Cortex of kidney (tissue), 1 donor: ENCODE measurements around the gene PI4KA.
"Not testable (repeated sequence)": the region's sequence is repeated elsewhere in the genome, so short reads cannot be mapped to it uniquely, and the experiment has no call there.

Experiments used
- DNase-seq: peaks from one replicate; lab custom pipeline; 2025; lab: John Stamatoyannopoulos, UW

PI4KA gene

DNA sequence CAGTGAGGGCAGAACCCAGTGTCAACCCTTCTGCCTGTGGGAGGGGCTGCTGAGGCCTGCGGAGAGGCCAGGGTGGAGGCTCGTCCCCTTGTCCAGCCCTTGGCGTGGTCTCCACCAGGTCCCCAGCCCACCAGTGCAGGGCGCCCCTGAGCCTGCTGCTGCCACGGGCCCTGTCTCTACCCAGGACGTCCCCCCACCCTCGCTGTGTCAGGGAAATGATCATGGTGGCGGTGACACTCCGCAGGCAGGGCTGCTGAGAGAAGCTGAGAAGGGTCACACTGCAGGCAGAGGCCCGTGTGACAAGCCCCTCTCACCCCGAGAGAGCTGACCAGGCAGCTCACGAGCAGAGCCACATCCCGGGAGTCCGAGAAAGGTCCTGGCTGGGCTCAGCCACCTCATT is 164.4 kb downstream of the PI4KA start:
- DNase-seq: not testable (repeated sequence)

GRCh38 chr22:20692926-20693325 is 165.7 kb downstream of the PI4KA start:
- DNase-seq: not testable (repeated sequence)

GRCh38 chr22:20690586-20691317 is 167.9 kb downstream of the PI4KA start:
- not testable (repeated sequence) for DNase-seq

- DNase-seq: not testable (repeated sequence)
These were observed 171.0 kb downstream of the PI4KA start for GRCh38 chr22:20687356-20688172.

DNA sequence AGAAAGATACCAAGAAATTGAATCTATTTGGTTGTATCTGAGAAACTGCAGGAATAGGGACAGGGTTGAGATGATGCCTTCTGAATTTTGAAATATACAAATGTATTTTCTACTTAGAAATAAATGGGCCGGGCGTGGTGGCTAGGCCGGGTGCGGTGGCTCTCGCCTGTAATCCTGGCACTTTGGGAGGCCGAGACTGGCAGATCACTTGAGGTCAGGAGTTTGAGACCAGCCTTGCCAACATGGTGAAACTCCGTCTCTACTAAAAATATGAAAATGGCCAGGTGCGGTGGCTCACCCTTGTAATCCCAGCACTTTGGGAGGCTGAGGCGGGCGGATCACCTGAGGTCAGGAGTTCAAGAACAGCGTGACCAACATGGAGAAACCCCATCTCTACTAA is 172.8 kb downstream of the PI4KA start:
- DNase-seq: not testable (repeated sequence)

DNA sequence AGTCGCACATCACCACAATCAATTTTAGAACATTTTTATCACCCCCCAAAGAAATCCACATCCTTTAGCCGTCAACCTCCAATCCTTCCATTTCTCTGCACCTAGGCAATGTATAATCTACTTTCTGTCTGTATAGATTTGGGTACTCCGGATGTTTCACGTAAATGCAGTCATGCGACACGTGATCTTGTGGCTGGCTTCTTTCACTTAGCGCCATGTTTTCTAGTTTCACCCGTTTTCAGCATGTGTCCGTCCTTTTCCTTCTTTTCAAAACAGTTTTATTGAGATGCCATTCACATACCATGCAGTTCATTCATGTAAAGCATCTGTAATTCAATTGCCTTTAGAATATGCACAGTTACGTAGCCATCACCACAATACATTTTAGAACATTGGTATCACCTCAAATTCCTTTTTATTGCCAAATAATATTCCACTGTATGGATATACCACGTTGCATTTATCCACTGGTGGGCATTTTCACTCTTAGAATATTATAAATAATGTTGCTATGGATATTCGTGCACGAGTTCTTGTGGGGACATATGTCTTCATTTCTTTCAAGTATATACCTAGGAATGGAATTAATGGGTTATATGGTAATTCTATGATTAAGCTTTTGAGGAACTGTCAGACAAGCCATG is 179.7 kb downstream of the PI4KA start:
- not testable (repeated sequence) for DNase-seq

GRCh38 chr22:20677684-20678242 is 180.8 kb downstream of the PI4KA start:
- DNase-seq: no peak

GRCh38 chr22:20675613-20676012 is 183.0 kb downstream of the PI4KA start:
- not testable (repeated sequence) for DNase-seq

DNA sequence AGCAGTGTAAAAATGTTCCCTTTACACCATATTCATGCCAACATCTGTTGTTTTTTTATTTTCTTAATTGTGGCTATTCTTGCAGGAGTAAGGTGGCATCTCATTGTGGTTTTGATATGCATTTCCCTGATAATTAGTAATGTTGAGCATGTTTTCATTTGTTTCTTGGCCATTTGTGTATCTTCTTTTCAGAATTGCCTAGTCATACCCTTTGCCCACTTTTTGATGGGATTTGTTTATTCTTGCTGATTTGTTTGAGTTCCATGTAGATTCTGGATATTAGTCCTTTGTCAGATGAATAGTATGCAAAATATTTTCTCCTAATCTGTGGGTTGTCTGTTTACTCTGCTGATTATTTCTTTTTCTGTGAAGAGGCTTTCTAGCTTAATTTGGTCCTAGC is 183.6 kb downstream of the PI4KA start:
- no peak for DNase-seq

DNA sequence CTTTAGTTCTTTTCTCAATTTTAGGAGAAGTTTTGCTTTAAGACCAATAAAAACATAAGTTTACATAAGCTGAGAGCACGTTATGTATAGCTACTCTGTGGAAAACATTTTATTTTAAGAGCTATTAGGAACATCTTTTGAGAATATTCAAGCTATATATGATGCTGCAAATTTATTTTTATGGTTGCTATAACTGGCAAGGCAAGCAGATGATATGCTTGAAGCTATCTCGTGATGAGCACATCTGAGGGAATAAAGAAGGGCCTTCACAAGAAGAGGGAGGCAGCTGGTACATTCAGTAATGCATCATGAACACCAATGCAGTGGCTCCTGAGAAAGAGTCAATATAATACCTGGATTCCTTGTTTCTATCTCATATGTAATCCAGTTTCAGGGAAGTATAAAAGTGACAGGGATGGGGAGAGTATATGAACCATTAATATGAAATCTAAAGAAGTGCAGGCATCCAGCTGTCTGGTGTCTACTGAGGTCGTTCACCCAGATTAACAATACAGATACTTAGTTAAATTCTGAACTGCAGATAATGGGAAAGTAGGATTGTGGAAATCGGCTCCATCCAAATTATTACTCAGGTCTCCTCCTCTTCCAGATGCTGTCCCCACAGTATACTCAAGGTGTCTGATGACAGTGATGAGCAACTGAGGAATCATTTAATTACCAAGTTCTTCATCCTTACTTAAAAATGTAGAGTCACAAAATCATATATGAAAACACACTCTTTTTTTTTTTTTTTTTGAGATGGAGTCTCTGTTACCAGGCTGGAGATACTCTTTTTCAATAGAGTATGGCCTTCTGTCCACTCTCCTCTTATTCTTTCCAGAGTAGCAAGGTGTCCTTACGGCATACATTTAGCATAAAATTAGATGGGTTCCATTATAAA is 185.1 kb downstream of the PI4KA start:
- DNase-seq: no peak

DNA sequence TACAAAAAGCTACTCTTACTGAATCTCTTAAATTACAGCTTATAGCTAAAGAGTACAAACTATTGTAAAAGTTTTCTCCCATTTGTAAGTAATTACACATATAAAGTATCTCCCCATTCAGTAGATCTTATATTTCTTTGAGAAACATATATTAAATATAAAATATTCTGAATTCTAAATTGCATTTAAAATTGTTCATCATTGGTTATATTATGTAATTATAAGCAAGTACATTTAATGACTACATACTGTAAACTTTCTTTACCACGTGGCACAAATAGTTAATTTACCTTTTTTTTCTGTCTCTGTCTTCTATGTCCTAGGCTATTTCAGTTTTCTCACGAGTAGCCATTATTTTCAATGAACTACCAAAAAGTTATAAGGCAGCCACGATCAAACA is 185.9 kb downstream of the PI4KA start:
- no peak for DNase-seq

GRCh38 chr22:20672082-20672424 is 186.6 kb downstream of the PI4KA start:
- DNase-seq: no peak

GRCh38 chr22:20671409-20672081 is 187.1 kb downstream of the PI4KA start:
- DNase-seq: no peak

DNA sequence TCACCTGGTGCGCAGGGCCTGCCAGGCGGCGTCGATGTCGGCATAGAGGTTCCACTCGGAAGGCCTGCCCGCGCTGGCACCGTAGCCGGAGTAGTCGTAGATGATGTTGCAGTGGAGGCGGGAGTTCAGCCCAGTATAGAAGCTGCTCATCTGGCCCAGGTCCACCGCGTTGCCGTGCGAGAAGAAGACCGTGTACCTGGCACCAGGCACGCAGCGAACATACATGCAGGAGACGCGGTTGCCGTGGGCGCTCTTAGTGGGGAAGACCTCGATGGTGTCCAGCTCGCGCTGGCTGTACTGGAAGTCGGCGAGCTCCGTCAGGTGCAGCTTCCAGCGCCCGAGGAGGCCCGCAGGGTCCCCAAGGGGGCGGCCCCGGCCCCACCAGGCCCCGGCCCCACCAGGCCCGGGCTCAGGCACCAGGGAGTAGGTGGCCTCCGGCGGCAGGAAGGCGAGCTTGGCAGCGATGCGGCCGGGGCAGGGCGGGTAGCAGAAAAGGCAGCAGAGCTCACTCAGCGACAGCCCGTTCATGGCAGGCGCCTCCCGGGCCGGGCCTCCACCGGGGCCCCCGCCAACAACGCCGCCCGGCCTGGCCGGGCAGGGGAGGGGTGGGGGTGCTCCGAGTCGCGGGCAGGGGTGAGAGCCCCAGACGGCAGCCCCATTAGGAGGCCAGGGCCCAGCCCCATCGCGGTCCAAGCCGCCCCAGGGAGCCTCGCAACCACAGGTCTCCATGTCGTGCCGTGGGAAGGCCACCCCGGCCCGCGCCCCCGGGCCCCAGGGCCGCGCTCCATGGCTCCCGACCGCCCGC is 188.0 kb downstream of the PI4KA start:
- not testable (repeated sequence) for DNase-seq

GRCh38 chr22:20669884-20670283 is 188.7 kb downstream of the PI4KA start:
- DNase-seq: not testable (repeated sequence)

DNA sequence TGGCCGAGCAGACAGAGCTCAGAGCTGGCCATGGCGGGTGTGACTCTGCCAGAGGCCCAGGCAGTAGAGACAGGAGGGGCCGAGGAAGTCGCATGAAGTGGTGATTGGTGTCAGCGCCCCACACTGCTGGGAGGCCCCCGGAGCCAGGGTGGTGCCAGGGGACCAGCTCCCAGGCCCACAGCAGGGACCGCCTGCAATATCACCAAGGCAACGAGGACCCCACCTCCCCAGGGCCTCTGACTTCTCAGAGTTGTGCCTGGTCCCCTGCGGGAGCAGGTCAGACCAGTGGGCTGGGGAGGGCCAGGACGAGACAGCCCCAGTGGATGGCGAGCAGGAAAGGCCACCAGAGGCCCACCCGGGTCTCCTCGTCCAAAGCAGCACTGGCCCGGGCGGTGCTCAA is 189.1 kb downstream of the PI4KA start:
- not testable (repeated sequence) for DNase-seq

DNA sequence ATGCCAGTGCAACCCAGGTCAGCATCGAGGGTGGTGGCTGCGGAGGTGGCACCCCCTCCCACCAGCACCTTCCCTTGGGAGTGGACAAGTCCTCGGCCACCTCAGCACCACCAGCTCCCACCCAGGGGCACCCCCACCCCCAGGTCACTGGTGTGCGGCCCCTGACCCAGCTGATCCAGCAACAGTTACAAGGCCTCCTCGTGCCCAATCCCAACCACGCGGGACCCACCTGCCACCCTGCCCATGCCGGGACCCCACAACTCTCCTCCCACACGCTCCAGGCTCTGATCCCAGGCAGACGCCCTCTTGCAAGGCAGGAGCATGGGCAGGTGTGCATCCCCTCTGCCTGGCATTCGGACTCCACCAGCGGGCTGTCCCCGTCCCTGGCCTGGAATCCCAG is 189.8 kb downstream of the PI4KA start:
- DNase-seq: not testable (repeated sequence)

DNA sequence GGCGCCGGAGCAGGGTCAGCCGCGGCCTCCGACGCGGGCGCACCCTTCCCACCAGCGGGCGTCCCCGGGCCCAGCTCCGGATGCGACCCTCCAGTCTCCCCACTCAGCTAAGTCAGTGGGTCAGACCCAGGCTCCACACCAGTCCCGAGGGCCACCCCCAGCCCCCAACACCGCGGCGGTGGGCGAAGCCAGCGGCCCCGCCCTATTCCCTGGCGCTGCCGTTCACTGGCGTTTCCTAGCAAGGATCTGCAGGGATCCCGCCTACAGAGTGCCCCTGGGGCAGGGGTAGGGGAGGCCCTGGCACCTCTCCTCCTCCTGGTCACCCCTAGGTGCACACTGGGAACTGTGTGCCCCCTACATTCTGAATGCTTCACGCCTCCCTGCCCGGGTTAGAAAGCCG is 190.4 kb downstream of the PI4KA start:
- DNase-seq: not testable (repeated sequence)

GRCh38 chr22:20667548-20667947 is 191.1 kb downstream of the PI4KA start:
- DNase-seq: not testable (repeated sequence)

- DNase-seq: no peak
These were observed 192.1 kb downstream of the PI4KA start for GRCh38 chr22:20666560-20666959.
